HepG2 (cell line): Measurements from ENCODE around the gene JADE2. TPM values are rescaled to one million over a fixed set of nuclear protein-coding genes. Genes with fewer than 3 reads are reported as not detected.

Experiments
- ATAC-seq: fragments of 200-7000 bp; cut with Tn5 transposase; 3 replicates; pipeline ENCODE4 v1.9.1; 2020; ENCODE audit warnings: mild to moderate bottlenecking, moderate library complexity
- BruUV-seq: library from RNA; stranded (reverse); fragments of 400-500 nt; replicated peaks from 2 replicates; lab custom pipeline; 2021; lab: Mats Ljungman, UMichigan
- CTCF ChIA-PET: fragments of 300-600 bp; formaldehyde crosslinking; extraction: SDS; loops from one replicate; lab custom pipeline; 2021; ENCODE audit warnings: low total read pairs, inconsistent platforms, low intra/inter-chr PET ratio; lab: Yijun Ruan, JAX
- POLR2A ChIA-PET: fragments of 350-600 bp; sonication (Branson Sonifier 250); formaldehyde crosslinking; loops from one replicate; lab custom pipeline; 2020; ENCODE audit warnings: antibody characterized with exemption, inconsistent platforms; lab: Yijun Ruan, JAX
- DNase-seq: peaks from one replicate; pipeline ENCODE4 v3.0.0-alpha.2; 2015; ENCODE audit warnings: low spot score
- FAIRE-seq: peaks from 3 replicates; lab custom pipeline; 2011; peaks lifted over from hg19 to GRCh38; lab: Jason Lieb, UNC
- H2AFZ ChIP-seq: one replicate; pipeline ENCODE4 v1.6.1; 2011; ENCODE audit warnings: low read length, inconsistent platforms
- H3K27ac ChIP-seq: fragments of 300-600 bp; 3 replicates; pipeline ENCODE4 v1.8.0; 2011; ENCODE audit warnings: mixed run types, mild to moderate bottlenecking, mixed read lengths, low read length, inconsistent platforms; ENCODE audit not compliant: insufficient read depth; ENCODE audit errors: extremely low read length
- H3K27me3 ChIP-seq, 2 experiments: fragments of 200-600 bp in 1 of 2; 2 replicates in 1 of 2; 3 replicates in 1 of 2; pipeline versions ENCODE4 v1.6.0 to v1.8.0; 2011; ENCODE audit warnings: low read length in 2 of 2, mild to moderate bottlenecking in 2 of 2, moderate library complexity in 2 of 2, inconsistent platforms in 1 of 2; ENCODE audit not compliant: insufficient read depth in 2 of 2, control insufficient read depth in 1 of 2
- H3K36me3 ChIP-seq, 2 experiments: fragments of 200-600 bp in 1 of 2; replicated peaks in 1 of 2; 2 replicates in 1 of 2; 3 replicates in 1 of 2; pipeline versions ENCODE4 v1.5.1 to v1.8.0; 2011; ENCODE audit warnings: low read length in 2 of 2, inconsistent platforms in 1 of 2; ENCODE audit not compliant: insufficient read depth in 2 of 2, control insufficient read depth in 1 of 2
- H3K4me1 ChIP-seq: 2 replicates; pipeline ENCODE4 v1.5.1; 2012; ENCODE audit warnings: low read length, inconsistent platforms; ENCODE audit not compliant: insufficient read depth
- H3K4me2 ChIP-seq: 2 replicates; pipeline ENCODE4 v1.6.0; 2011; ENCODE audit warnings: low read depth, low read length, inconsistent platforms
- H3K4me3 ChIP-seq, 3 experiments: fragments of 200-600 bp in 1 of 3; sonication (generic), shearing (Covaris generic) in 1 of 3; replicated peaks in 1 of 3; 2 replicates each; pipeline ENCODE4 v1.5.1; 2011 to 2016; ENCODE audit warnings: low read length in 3 of 3, inconsistent platforms in 2 of 3, low read depth in 2 of 3, mild to moderate bottlenecking in 2 of 3, control low read depth in 1 of 3, mixed read lengths in 1 of 3; ENCODE audit not compliant: insufficient read depth in 1 of 3
- H3K79me2 ChIP-seq: one replicate; pipeline ENCODE4 v1.6.1; 2011; ENCODE audit warnings: low read length, inconsistent platforms; ENCODE audit not compliant: insufficient read depth
- H3K9ac ChIP-seq: 2 replicates; pipeline ENCODE4 v1.6.0; 2011; ENCODE audit warnings: mild to moderate bottlenecking, low read depth, low read length, inconsistent platforms; ENCODE audit not compliant: insufficient read depth
- H3K9me3 ChIP-seq: 2 replicates; pipeline ENCODE4 v1.5.1; 2012; ENCODE audit warnings: mild to moderate bottlenecking, low read length
- H4K20me1 ChIP-seq: 2 replicates; pipeline ENCODE4 v1.6.0; 2011; ENCODE audit warnings: inconsistent platforms, mild to moderate bottlenecking, low read length, moderate library complexity; ENCODE audit not compliant: insufficient read depth
- ARNT ChIP-seq: fragments of 450-650 bp; IDR thresholded peaks from 2 replicates; pipeline ENCODE4 v1.6.1; 2017
- BCL6 ChIP-seq: IDR thresholded peaks from 2 replicates; pipeline ENCODE4 v1.6.1; 2016; ENCODE audit warnings: missing genetic modification reagents, missing compliant biosample characterization
- SKI ChIP-seq: fragments of 450-650 bp; IDR thresholded peaks from one replicate; pipeline ENCODE4 v1.6.1; 2018; ENCODE audit warnings: mild to moderate bottlenecking; ENCODE audit not compliant: partially characterized antibody
- SPEN ChIP-seq: sonication (generic); formaldehyde crosslinking; IDR thresholded peaks from 2 replicates; pipeline ENCODE4 v1.5.1; 2020; ENCODE audit warnings: low read depth, mild to moderate bottlenecking, missing genetic modification reagents
- ZC3H4 ChIP-seq: sonication (generic); formaldehyde crosslinking; IDR thresholded peaks from 2 replicates; pipeline ENCODE4 v1.4.0; 2020; ENCODE audit warnings: missing genetic modification reagents, borderline replicate concordance
- ZNF552 ChIP-seq: sonication (generic); formaldehyde crosslinking; IDR thresholded peaks from 2 replicates; pipeline ENCODE4 v1.9.0; 2022; ENCODE audit warnings: missing genetic modification reagents, mild to moderate bottlenecking, borderline replicate concordance
- ZNF766 ChIP-seq: sonication (generic); formaldehyde crosslinking; IDR thresholded peaks from 2 replicates; pipeline ENCODE4 v1.5.0; 2020; ENCODE audit warnings: missing genetic modification reagents, borderline replicate concordance
- ZSCAN29 ChIP-seq: sonication (generic); formaldehyde crosslinking; conservative IDR thresholded peaks from 2 replicates; pipeline ENCODE4 v1.4.0; 2020; ENCODE audit warnings: mild to moderate bottlenecking, missing genetic modification reagents
- WGBS: methylation state at CpG from one replicate; pipeline ENCODE4 v1.1.6; 2017; ENCODE audit warnings: low lambda C conversion rate; 5-methylcytosine and 5-hydroxymethylcytosine counted together
- in situ Hi-C: cut with HindIII; loops from 2 replicates; pipeline ENCODE4 v1.10.0; 2017; ENCODE audit warnings: low pct_unique_long_range_greater_than_20kb; ENCODE audit not compliant: extremely low pct_ligation_motif_present
- intact Hi-C: fragments of 100-400 bp; cut with micrococcal nuclease; formaldehyde crosslinking; loops from one replicate; pipeline ENCODE4 v1.10.0; 2022; ENCODE audit not compliant: unreplicated experiment
- polyA plus RNA-seq, 8 experiments: library from polyadenylated mRNA; depleted of rRNA in 3 of 8; stranded (reverse) in 7 of 8; unstranded in 1 of 8; fragments of >200 nt; fragmentation: Illumina TruSeq in 4 of 8; extraction: Trizol in 4 of 8; gene quantifications; 2 replicates each; pipeline versions ENCODE4 v1.2.1 to v1.2.3, GENCODE V29; 2011 to 2016; ENCODE audit warnings: low read depth in 4 of 8, missing spikeins in 1 of 8, mixed read lengths in 1 of 8; ENCODE audit not compliant: insufficient read depth in 1 of 8
- total RNA-seq, 5 experiments: library from RNA; depleted of rRNA; stranded (reverse); fragments of >200 nt; fragmentation: Illumina TruSeq; extraction: Trizol; gene quantifications; 2 replicates each; pipeline ENCODE4 v1.2.3, GENCODE V29; 2016; ENCODE audit warnings: low read depth in 1 of 5
- TF ChIP-seq, protein P1 (sequence below): sonication (generic); formaldehyde crosslinking; IDR thresholded peaks from 2 replicates; pipeline ENCODE4 v1.8.0; 2022; ENCODE audit warnings: mild to moderate bottlenecking, missing genetic modification reagents
- TF ChIP-seq, protein P2 (sequence below): sonication (generic); formaldehyde crosslinking; IDR thresholded peaks from 2 replicates; pipeline ENCODE4 v1.8.0; 2022; ENCODE audit warnings: missing genetic modification reagents, mild to moderate bottlenecking, borderline replicate concordance

Gene JADE2
- total and polyA plus RNA-seq, 2 of the 13 experiments (the other 11 are each of a cell fraction or from before 2014, with no cell fraction given): 7.5 to 15.1 TPM

DNA sequence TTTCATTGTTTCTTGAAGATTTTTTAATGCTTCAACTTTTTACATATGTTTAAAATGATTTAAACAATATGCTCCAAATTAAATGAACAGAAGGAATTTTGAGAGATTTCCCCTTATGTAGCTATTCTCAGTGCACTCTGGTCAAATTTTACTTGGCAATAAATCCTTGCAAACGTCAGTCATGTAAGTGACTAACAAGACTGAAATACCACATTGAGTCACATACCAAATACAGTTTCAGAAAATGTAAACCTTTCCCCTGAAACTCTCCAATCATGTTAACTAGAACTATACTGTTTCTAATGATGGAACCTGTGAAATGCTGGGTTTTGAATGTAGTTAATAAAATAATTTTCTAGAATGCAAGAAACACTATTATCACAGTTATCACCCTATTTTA is 77.6 kb downstream of the JADE2 start:
- H3K4me2 ChIP-seq: no peak overlapping the region
- CTCF ChIA-PET: no interaction called here
- no peak for TF ChIP-seq SPEN
- TF ChIP-seq, protein P1, sequence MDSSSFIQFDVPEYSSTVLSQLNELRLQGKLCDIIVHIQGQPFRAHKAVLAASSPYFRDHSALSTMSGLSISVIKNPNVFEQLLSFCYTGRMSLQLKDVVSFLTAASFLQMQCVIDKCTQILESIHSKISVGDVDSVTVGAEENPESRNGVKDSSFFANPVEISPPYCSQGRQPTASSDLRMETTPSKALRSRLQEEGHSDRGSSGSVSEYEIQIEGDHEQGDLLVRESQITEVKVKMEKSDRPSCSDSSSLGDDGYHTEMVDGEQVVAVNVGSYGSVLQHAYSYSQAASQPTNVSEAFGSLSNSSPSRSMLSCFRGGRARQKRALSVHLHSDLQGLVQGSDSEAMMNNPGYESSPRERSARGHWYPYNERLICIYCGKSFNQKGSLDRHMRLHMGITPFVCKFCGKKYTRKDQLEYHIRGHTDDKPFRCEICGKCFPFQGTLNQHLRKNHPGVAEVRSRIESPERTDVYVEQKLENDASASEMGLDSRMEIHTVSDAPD: no peak
- TF ChIP-seq BCL6: no peak
- TF ChIP-seq, all 625 proteins: peak for 0
- Histone ChIP-seq H3K36me3 (peaks cover 3 to 40% of the 10 kb centered on the region in 2 experiments; a peak in 4 of 5 replicates), H2AFZ (no peak overlapping the region), H3K79me2 (no peaks in the 10 kb centered on the region), H3K27me3 (no peaks in the 10 kb centered on the region), H3K4me1 (0 out of 2 replicates have a peak, but pooled peaks cover 6% of the 10 kb centered on the region), H3K9ac (no peak overlapping the region), H3K4me3 (no peak overlapping the region), H3K27ac (no peak overlapping the region), H4K20me1 (no peaks in the 10 kb centered on the region), H3K9me3 (no peaks in the 10 kb centered on the region)
- DNase-seq: no peak
- 88% methylated on average over 1 of the region's 1 CpG for WGBS
- POLR2A ChIA-PET: no interaction called here
- in situ Hi-C loops: no loop called here
- FAIRE-seq: no peak
- intact Hi-C loops: no loop called here
- BruUV-seq: no TSS peak
- ATAC-seq: no peak

DNA sequence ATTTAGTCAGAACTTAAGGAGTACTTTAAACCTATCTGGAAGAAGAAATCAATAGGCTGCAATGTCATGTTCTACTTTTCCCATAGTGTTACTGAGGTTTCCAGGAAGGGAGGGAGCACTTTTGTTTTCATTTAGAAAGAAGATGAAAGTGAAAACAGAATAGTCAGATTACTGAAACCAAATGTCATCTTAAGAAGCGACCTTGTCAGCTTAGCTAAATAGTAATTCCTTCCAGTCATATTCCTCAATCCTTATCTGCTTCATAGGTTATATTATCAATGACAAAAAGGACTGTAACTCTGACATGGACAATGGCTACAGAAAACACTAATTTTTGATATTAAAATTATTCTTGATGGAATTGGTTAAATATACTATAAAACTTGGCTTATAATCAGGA is 79.4 kb downstream of the JADE2 start:
- Histone ChIP-seq H3K9me3 (no peaks in the 10 kb centered on the region), H3K4me1 (peaks cover 13% of the 10 kb centered on the region; the same call in 1 of the 2 replicates), H3K4me2 (no peak overlapping the region), H3K4me3 (no peak overlapping the region), H2AFZ (no peak overlapping the region)
- no TSS peak for BruUV-seq
- intact Hi-C loops (loop anchor here (1.0 kb wide), 1 partner anchor 28 kb away; no protein-coding TSS in a partner anchor), in situ Hi-C loops (no loop called here)
- DNase-seq (no peak), FAIRE-seq (no peak)
- WGBS: 90% methylated on average over 1 of the region's 1 CpG
- TF ChIP-seq ZNF766 (CRISPR knock-in tag): no peak
- no peak for TF ChIP-seq ARNT
- TF ChIP-seq, protein P2, sequence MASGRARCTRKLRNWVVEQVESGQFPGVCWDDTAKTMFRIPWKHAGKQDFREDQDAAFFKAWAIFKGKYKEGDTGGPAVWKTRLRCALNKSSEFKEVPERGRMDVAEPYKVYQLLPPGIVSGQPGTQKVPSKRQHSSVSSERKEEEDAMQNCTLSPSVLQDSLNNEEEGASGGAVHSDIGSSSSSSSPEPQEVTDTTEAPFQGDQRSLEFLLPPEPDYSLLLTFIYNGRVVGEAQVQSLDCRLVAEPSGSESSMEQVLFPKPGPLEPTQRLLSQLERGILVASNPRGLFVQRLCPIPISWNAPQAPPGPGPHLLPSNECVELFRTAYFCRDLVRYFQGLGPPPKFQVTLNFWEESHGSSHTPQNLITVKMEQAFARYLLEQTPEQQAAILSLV (CRISPR knock-in tag): no peak
- TF ChIP-seq ZNF552 (CRISPR knock-in tag): no peak
- no peak for TF ChIP-seq SKI
- no peak for TF ChIP-seq ZC3H4 (CRISPR knock-in tag)
- TF ChIP-seq ZSCAN29 (CRISPR knock-in tag): no peak
- TF ChIP-seq, all 625 proteins: peak for 0
- Histone ChIP-seq H3K9ac (no peak overlapping the region), H3K36me3 (peaks cover 6 to 56% of the 10 kb centered on the region in 2 experiments), H3K27me3 (no peaks in the 10 kb centered on the region), H3K79me2 (no peaks in the 10 kb centered on the region), H3K27ac (no peak overlapping the region), H4K20me1 (no peaks in the 10 kb centered on the region)
- ChIA-PET POLR2A (no interaction called here), CTCF (no interaction called here)
- ATAC-seq: no peak
